ENCODE results near the gene PIEZO2.
"Not testable (repeated sequence)": the region's sequence is repeated elsewhere in the genome, so short reads cannot be mapped to it uniquely, and the experiment has no call there.

The PIEZO2 gene

DNA sequence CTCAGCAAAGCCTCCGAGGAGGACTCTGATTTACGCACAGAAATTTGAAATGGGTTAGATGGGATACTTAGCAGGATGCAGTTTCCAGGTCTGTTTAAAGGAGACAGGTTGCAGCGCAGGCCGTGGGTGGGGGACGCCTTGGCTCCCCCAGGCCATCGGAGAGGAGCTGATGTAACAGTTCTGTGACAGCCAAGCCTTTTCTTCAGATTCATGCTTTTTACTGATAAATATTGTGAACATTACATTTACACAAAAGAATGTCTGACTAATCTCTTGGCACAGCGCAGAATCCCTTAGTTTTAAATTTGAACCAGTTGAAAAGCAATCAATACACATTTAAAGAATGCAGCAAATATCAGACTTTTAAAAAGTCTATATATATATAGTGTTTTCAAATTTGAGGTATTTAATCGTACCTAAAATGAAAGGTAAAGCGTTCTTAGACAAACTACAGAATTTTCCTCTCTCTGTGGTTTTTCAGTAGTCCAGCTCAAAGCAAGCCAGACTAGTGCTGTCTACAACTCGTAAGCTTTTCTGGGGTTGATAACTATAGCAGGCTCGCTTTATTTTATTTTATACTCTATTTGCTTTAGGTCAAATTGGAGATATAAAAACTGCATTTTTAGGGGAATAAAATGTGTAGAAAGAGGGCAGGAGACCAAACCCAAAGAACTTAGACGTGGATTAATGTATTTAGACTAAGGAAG, 221.9 kb downstream of the PIEZO2 start:
- peak; percentile 56 for DNase-seq (ENCODE audit: low read depth)

DNA sequence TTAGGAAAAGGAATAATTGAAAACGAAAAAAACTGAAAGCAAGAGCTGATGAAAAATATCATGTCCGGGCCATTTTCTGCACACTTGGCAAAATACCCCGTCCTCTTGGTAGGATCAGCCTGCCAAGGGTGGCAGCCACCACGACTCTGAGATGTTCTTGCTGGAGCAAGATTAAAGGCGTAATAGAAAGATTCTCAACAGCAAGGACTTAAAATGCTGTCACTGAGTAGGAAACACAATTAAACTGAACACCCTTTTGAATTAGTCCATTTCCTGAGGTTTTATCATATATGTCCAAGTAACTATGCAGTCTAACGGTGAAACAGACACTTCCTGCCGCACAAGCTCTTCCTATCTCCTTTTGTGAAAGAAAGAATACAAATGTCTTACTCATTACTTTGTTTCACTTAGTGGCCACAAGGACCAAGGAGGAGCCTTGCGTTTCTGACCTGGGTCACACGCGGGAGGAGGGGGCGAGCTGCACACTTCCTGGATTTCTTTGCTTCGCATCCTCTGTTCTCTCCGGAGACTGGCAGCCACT, 222.7 kb downstream of the PIEZO2 start:
- DNase-seq (ENCODE audit: low read depth) = no peak

DNA sequence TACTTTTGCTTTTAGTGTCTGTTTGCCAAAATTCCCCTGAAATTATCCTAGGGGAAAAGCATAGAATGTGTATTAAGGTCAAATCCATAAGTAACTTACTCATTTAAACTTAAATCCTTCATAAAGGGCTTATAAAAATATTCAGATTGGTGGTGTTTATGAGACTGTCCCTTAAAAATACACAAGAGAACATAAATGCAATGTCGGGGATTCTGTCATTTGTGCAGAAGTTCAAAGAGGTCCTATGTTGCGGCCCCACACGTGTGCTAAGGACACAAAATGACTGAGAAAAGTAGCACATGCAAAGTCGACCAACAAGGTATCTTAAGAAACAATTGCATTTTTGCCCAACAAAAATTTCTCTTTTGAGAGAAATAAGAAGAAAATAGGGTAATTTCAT, 225.1 kb downstream of the PIEZO2 start:
- DNase-seq (ENCODE audit: low read depth) = no peak

DNA sequence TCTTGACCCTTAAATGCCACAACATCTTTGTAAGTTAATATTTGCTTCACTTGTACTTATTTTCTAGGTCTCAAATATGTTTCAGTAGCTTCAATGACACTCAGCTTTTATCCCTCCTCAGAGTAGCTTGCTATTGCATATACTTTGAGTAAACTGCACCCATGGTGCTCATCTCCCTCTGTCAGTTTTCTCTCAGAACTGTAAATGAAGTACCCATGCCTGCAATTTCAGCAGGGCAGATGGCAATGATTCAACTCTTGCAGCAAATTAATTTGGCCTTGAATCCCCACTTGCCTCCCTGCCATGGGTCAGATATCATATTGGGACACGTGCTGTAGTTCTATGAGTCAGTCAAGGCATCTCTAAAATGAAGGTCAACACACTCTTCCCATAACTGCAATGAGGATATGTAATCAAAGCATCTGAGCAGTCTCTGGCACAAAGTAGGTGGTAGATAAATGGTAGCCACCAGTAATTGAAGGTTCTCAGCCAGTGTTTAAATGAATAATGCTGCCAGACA, 225.8 kb downstream of the PIEZO2 start:
- no peak for DNase-seq (ENCODE audit: low read depth)

DNA sequence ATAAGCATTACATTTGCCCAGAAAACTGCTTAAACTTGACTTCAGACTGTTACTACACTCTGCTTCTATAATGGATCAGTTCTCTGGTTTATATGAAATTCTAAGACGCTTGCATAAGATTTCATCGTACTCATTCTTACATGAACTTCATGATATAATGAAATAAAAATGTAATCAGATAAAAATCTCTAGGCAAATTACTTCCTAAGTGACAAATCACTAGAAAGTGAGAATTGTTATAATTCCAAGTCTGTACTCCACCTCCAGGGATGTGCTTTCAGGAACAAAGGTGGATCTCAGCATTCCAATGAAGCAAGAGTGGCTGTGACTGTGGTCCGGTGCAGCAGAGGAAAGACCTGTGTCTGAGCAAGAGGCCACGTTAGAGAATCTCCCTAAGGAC, 226.2 kb downstream of the PIEZO2 start:
- no peak for DNase-seq (ENCODE audit: low read depth)

DNA sequence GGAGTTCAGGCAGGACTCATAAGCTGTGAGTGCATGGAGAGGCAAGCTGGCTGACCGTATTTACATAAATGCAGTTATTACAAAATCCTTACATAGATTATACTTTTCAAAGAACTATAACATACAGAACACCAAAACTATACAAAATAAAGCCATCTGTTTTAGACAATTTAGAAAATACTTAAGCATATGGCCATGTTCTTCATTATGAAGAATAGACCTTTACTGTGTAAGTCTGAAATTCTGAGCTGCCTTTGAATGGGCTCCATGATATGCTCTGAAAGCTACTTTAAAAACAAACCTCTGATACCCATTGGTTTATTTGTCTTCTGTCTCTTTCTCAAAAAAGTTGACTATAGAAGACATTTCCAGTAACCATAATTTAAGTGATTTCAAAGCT, 226.7 kb downstream of the PIEZO2 start:
- DNase-seq (ENCODE audit: low read depth) = not testable (repeated sequence)

DNA sequence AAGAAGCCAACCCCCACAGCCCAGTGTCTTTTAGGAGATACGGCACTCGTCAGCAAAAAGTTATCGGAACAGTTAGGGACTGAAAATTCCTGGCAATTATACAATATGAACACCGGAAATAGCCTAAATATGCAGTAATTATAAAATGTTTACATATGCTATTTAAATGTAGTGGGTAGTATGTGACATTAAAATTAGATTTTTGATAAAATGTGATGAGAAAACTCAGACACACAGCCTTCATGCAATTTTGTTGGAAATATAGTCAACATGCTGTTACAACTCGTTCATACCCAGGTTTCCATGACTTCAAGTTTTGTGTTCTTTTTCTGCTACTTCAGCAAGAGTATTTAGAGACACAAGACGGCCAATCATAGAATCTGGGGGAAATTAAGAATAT, 229.1 kb downstream of the PIEZO2 start:
- DNase-seq (ENCODE audit: low read depth) = not testable (repeated sequence)

DNA sequence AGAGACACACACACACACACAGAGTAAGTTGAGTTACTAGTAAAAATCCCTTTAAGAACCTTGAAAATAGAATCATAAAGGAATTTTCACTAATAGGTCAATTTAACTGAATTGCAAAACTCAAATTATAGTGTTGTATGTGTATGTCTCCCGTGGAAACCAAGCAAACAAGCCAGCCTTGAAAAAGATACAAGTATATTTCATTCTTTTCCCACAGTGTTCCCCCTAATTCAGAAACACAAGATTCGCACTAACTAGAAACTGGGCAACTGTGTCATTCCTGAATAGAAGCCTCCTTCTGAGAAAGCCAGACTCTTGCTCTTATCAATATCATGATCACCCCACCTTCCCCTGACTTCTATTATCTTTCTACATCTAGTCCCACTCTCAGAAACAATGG, 229.5 kb downstream of the PIEZO2 start:
- no peak for DNase-seq (ENCODE audit: low read depth)

DNA sequence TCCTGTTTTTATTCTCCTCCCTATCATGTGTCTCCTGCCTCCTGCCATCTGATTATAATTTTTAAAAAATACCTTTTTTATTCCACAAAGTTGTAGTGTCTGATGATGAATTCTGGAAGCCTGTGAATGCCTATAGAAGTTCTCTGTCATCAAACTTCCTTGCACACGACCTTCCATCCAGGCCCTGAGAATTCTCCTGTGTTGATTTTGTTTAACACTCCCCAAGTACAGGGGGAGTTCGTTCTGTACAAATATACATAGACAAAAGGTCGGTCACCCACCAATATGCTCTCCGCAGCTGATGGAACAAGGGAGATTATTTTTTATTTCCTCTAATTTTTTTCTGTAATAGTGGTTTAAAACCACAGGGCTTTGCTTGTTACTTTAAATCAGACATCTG, 232.5 kb downstream of the PIEZO2 start:
- no peak for DNase-seq (ENCODE audit: low read depth)

DNA sequence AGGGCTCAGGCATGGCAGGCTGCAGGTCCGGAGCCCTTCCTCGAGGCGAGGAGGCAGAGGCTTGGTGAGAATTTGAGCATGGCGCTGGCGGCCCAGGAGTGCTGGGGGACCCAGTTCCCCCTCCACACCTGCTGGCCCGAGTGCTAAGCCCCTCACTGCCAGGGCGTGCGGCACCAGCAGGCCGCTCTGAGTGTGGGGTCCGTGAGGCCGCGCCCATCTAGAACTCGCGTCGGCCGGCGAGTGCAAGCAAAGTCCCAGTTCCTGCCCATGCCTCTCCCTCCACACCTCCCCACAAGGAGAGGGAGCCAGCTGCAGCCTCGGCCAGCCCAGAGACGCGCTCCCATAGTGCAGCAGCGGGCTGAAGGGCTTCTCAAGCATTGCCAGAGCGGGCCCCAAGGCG, 233.0 kb downstream of the PIEZO2 start:
- no peak for DNase-seq (ENCODE audit: low read depth)

DNA sequence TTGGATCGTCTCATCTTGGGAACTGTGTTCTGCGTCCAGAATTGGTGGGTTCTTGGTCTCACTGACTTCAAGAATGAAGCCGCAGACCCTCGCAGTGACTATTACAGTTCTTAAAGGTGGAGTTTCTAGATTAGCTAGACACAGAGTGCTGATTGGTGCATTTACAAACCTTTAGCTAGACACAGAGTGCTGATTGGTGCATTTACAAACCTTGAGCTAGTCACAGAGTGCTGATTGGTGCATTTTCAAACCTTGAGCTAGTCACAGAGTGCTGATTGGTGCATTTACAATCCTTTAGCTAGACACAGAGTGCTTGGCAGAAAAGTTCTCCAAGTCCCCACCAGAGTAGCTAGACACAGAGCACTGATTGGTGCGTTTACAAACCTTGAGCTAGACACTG, 233.6 kb downstream of the PIEZO2 start:
- DNase-seq (ENCODE audit: low read depth) = not testable (repeated sequence)

DNA sequence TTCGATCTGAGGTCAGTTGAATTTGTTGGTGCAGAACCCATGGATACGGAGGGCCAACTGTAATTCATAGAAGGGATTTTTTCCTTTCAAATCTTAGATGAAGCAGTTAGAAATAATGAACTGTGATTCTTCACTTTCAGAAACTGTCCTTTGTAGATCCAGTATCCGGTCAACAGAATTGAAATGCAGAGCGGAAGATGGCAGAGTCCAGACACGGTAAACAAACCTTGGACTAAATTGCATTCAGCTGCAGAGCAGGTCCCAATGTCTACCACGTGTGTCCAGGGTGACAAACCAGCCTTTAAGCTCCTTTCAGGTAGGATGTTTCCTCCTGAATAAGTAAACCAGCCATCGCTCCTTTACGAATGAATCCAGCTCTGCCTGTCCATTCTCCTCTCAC, 234.8 kb downstream of the PIEZO2 start:
- DNase-seq (ENCODE audit: low read depth) = not testable (repeated sequence)

DNA sequence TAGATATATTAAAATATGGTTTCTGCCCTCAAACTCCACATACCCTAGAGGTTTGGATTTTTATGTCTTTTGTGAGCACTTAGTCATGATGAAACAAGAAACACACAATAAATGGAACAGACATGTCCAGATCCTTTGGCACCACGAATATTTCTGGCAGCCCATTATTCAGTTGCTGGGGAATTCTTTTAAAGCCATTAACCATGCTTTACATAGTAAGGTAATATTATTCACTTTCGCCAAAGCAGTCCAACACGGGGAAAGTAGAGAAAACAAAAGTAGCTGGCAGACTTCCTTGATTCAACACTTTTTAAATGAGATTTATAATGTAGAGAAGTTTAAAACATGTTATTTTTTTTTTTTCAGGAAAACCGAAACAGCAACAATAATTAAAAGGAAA, 235.4 kb downstream of the PIEZO2 start:
- DNase-seq (ENCODE audit: low read depth) = no peak

DNA sequence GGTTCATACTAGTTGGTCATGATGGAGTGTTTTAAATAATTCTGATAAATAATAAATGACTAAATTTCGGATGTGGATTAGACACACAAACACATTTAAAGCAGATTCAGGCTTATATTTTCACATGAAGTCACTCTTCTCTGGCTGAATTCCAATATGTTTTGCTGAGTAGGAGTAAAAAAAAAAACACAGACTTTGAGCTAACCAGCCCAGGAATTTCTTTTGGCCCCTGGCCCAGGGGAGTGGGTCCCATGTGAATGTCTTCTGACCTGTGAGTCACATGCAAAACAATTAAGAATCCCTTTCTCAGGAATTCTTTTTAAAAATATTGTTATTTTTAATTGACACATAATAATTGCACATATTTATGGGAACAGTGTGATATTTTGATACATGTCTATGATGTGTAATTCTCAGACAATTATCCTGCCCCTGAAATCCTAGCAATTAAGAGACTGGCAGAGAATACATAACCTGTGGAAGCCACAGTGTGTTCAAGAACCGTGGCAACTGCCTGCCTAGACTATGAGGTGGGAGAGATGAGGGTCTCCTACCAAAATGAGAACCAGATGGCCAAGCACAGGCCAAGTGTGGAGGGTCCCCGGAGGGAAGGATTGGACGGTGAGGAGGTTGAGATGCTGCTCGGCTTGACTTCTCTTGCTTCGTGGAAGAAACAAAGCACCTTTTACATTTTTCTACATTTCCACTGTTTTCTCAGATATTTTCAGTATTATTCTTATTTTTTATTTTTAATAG, 236.4 kb downstream of the PIEZO2 start:
- DNase-seq (ENCODE audit: low read depth) = peak; percentile 89

DNA sequence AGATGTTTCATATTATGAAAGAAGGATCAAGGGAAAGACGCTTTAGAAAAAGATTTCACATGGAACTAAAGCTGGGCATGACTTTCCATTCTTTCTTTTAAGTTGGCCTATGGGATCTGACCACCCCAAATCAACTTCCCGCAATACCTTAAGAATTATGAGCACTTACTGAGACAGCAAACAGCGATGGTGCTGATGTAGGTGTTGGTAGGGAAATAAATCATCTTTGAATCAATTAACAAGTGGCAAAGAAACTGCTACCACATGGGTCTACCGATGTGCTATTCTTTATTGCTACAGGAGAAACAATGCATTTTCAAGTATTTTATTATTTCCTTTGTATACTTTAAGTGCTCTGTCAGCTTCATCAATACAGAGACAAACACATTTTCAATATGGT, 239.6 kb downstream of the PIEZO2 start:
- DNase-seq (ENCODE audit: low read depth) = no peak

DNA sequence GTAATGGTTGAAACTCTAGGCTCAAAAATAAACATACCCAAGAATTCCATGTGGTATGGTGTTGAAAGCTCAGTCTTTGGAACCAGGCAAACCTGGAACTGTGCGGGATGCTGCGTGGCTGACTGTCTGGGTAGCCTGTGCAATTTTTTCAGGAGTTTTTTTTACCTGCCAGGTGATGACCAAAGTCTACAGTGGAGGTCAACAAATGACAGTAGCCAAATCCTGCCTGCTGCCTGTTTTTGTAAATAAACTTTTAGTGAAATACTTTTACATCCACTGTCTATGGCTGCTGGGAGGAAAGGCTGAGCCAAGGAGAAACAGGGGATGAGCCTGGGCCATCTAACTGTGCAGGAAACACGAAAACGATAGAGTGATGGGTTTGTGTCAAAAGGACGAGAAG, 240.6 kb downstream of the PIEZO2 start:
- DNase-seq (ENCODE audit: low read depth) = no peak

DNA sequence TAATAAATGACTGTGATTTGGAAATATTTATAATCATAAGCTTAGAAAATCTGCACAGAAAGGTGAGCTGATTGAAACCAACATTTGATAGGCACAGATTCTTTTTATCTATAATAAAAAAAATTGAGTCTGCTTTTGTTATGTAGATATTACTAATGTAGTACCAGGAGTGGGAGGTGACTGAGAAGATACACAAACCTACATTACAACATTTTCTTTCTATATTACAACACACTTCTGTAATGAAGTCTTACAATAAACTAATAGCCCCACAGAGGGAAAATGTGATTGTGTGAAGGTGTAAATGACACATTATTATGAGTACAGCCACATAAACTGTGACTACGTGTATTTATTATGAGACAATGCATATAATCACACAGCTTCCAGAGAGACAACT, 241.6 kb downstream of the PIEZO2 start:
- no peak for DNase-seq (ENCODE audit: low read depth)

DNA sequence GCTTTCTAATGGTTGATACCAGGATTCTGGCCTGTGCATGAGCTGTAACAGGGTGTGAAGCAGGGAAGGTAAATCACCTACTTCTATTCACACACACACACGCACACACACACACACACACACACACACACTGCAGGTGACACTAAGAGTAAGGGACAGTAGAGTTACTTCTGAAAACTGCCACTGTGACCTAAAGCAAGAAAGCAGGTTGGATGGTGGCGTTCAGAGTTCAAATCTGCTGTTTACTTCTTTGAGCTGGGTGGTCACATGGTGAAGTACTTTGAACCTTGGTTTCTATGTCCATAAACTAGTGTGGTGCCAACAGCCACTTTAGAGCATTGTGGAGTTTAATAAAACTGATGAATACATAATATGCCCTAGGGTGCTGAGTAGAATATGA, 248.0 kb downstream of the PIEZO2 start:
- DNase-seq (ENCODE audit: low read depth) = no peak

DNA sequence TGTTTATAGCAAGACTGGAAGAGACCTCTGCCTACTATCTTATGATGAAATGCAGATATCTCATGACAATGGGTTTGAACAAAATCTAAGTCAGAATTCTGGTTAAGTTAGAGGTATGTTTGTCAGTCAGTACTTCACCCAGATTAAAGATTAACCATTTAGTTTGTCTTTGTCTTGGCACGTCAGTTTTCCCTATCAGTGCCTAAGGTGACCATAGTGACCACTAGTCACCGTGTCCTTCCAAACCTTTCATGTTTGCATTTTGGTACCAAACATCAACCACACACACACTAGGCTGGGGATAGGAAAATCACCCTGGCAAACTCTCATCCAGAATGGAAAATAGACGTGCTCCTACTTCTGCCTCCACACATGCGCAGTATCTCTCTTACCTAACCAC, 248.9 kb downstream of the PIEZO2 start:
- no peak for DNase-seq (ENCODE audit: low read depth)

DNA sequence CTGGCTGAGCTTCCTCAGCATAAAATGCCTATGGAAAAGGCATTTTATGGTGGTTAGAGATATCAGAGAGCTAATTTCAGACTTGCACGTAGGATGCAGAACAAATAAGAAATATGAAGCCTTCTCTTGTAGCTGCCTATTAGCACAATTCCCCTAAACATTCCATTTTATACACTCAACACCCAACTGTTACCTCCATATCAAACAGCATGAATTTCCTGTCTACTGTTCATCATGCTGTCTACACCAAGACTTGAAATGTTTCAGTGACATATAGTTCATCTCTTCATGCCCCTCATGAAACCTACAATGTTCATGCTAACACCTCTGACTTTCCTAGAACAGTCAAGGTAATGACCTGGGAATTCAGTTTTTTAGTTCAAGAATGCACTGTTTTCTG, 249.9 kb downstream of the PIEZO2 start:
- no peak for DNase-seq (ENCODE audit: low read depth)

DNA sequence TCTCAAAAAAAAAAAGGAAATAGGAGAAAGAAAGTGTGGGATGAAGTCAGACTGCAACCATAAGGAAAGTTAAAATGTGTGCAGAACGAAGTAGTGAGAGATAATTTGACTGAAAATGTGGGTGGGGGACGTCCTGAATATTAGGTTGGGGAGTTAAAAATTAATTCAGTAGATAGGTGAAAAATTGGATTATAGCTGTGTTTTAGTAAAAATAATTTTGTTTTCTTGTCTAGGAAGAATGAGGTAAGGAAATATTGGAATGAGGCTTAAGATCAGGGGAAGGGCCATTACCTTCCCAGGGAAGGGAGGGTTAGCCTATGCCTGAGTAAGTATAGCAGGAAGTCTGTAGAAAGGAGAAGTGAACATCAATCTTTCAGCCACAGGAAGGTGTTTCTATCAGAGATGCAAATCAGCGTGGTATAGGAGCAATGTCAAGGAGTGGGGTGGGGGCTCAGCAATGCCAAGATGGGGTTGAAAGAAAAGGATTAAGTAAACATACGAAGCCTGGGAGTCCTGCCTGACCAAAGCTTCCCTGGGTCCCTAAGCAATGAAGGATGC, 250.9 kb downstream of the PIEZO2 start:
- no peak for DNase-seq (ENCODE audit: low read depth)

DNA sequence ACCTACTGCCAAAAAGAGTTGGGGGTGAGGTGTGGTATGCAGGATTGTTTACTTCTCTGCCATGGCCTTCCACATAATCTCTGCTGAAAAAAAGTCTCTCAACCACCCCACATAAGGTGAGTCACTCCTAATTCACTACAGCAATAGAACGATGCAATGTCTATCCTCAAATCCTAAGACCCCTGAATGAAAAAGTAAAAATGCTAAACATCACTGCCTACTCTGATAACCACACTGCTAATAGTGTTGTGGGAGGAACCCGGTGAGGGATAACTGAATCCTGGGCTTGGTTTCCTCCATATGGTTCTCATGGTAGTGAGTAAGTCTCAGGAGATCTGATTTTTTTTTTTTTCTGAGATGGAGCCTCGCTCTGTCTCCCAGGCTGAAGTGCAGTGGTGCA, 252.5 kb downstream of the PIEZO2 start:
- no peak for DNase-seq (ENCODE audit: low read depth)

DNA sequence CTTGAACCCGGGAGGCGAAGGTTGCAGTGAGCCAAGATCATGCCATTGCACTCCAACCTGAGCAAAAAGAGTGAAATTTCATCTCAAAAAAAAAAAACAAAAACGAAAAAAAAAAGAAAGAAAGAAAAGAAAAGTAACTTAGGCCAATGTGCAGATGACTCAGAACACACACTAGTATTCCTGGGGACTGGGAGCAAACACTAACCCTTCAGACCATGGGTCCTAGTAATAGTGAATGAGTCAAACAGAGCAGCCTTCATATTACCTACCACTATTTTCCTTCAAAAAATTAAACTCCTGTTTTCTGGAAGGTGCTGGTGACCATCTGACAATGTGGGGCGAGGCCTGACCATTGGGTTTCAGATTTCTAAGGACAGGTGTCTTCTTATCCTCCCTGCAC, 253.4 kb downstream of the PIEZO2 start:
- DNase-seq (ENCODE audit: low read depth) = no peak

All from HS-27A (cell line).